ENCODE measurements around the gene MAP4K2.
"Not testable (repeated sequence)": the region's sequence is repeated elsewhere in the genome, so short reads cannot be mapped to it uniquely, and the experiment has no call there.

The MAP4K2 gene

GRCh38 chr11:64838600-64839334 lies 35.8 kb upstream of the MAP4K2 start:
- DNase-seq, result no peak

- DNase-seq, result no peak
These were observed 34.9 kb upstream of the MAP4K2 start for GRCh38 chr11:64837887-64838351.

GRCh38 chr11:64836448-64837072 lies 33.5 kb upstream of the MAP4K2 start:
- no peak for DNase-seq

- DNase-seq, result no peak
These were observed 32.8 kb upstream of the MAP4K2 start for GRCh38 chr11:64835616-64836447.

- DNase-seq, result no peak
These were observed 32.0 kb upstream of the MAP4K2 start for GRCh38 chr11:64834723-64835615.

GRCh38 chr11:64834031-64834722 lies 31.2 kb upstream of the MAP4K2 start:
- no peak for DNase-seq

- no peak for DNase-seq
These were observed 30.5 kb upstream of the MAP4K2 start for GRCh38 chr11:64833509-64833908.

- no peak for DNase-seq
These were observed 30.1 kb upstream of the MAP4K2 start for GRCh38 chr11:64833198-64833502.

- DNase-seq, result no peak
These were observed 29.6 kb upstream of the MAP4K2 start for GRCh38 chr11:64832467-64833197.

- DNase-seq, result no peak
These were observed 28.4 kb upstream of the MAP4K2 start for GRCh38 chr11:64831411-64831891.

- DNase-seq, result no peak
These were observed 26.7 kb upstream of the MAP4K2 start for GRCh38 chr11:64829536-64830251.

- DNase-seq, result no peak
These were observed 24.4 kb upstream of the MAP4K2 start for GRCh38 chr11:64827451-64827839.

- DNase-seq, result no peak
These were observed 23.8 kb upstream of the MAP4K2 start for GRCh38 chr11:64826578-64827450.

- DNase-seq, result no peak
These were observed 23.0 kb upstream of the MAP4K2 start for GRCh38 chr11:64826062-64826461.

- no peak for DNase-seq
These were observed 20.6 kb upstream of the MAP4K2 start for GRCh38 chr11:64823568-64824119.

- DNase-seq, result no peak
These were observed 14.5 kb upstream of the MAP4K2 start for GRCh38 chr11:64817476-64817875.

- not testable (repeated sequence) for DNase-seq
These were observed 12.4 kb upstream of the MAP4K2 start for GRCh38 chr11:64815433-64815832.

GRCh38 chr11:64814712-64815187 lies 11.7 kb upstream of the MAP4K2 start:
- DNase-seq, result no peak

GRCh38 chr11:64813826-64814225 lies 10.8 kb upstream of the MAP4K2 start:
- no peak for DNase-seq
